Fibroblast of skin of left quadriceps (primary cell): ENCODE results near the gene LY9.
"Not testable (repeated sequence)": the region's sequence is repeated elsewhere in the genome, so short reads cannot be mapped to it uniquely, and the experiment has no call there.

Source experiments
- DNase-seq, 2 experiments: peaks; one replicate each; pipeline ENCODE4 v3.0.0-alpha.2; 2013; ENCODE audit warnings: low read depth in 2 of 2

The LY9 gene

DNA sequence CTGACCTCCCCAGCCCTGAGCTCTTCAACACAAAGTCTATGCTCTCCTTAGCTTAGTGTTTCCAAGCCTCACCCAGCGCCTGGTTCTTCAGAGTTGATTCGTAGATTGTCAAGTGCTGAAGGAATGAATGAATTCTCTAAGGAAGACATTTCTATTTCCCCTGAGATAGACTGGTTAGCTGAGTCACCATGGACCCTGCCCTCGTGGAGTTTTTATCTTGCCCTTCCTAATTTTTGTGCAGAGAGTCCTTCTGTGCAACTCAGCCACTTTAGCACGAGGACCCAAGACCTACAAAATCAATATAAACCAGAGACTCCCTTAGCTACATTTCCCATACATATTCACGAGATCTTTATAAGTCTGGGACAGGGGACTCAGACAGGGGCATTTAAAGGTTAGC lies 69.4 kb downstream of the LY9 start:
- DNase-seq = no peak

DNA sequence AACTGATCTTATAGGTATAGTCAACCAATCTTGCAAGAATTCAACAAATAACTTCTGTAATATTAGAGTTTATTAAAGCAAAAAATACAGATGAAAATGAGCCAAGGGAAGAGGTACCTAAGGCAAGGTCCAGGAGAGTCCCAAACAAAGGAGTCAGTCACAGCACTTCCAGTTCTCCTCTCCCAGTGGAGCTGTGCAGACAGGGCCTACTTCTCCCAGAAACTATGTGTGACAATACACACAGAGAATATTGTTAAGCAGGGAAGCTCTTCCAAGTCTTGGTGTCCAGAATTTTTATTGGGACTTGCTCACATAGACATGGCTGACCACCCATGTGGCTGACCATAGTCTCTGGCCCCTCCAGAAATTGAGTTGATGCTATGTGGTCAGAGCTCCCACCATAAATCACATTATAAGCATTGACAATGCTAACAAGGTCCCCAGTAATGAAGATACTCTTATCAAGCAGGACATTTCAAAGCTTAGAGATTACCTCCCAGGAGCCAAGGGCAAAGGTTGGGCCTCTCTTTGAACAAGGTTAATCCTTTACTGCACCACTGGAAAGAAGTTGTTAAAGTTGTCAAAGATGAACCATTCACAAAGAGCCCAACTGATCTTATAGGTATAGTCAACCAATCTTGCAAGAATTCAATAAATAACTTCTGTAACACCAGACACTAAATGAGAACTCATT lies 70.2 kb downstream of the LY9 start:
- DNase-seq = no peak

DNA sequence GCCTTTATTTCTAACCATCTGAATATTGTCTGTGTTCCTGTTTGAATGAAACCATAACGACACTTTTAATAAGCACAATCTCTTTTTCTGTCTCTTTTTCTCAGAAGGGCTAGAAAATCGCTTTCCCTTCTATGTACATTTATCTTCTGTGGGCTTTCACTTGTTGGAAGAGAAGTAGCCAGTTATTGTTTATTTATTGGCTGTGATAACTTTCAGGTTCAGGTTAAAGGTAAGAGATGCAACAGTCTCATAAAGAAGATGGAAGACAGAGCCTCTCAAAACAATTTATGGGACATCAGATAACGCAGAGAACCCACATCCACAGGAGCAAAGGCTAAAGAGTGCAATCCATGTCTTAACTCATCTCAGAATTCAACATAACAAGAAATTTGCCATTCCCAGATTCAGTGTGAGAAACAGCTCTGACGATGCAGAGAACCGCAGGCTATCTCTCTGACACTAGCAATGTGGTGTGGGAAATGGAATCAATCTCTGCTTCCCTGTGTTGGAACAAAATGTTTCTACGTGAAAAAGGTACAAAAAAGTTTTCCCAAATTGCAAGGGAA lies 70.8 kb downstream of the LY9 start:
- no peak for DNase-seq

DNA sequence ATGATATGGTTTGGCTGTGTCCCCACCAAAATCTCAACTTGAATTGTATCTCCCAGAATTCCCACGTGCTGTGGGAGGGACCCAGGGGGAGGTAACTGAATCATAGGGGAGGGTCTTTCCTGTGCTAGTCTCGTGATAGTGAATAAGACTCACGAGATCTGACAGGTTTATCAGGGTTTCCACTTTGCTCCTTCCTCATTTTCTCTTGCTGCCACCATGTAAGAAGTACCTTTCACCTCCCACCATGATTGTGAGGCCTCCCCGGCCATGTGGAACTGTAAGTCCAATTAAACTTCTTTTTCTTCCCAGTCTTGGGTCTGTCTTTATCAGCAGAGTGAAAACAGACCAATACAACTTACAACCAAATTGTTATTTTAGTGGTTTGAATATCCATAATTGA lies 71.7 kb downstream of the LY9 start:
- DNase-seq = not testable (repeated sequence)

DNA sequence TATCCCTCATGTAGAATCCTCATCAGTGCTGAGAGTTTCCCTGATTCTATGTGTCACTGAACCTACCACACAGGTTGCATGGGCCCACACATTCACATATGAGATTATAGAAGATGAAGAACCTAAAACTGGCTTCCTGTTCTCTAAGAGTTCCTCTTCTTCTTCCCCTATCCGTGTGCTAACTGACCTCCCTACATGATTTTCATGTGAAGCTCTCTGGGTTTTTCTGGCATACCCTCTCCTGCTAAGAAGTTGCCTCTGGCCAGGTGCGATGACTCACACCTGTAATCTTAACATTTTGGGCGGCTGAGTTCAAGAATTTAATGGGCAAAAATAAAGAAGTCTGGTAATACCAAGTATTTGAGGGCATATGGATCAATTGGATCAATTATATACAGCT lies 72.2 kb downstream of the LY9 start:
- DNase-seq = no peak

DNA sequence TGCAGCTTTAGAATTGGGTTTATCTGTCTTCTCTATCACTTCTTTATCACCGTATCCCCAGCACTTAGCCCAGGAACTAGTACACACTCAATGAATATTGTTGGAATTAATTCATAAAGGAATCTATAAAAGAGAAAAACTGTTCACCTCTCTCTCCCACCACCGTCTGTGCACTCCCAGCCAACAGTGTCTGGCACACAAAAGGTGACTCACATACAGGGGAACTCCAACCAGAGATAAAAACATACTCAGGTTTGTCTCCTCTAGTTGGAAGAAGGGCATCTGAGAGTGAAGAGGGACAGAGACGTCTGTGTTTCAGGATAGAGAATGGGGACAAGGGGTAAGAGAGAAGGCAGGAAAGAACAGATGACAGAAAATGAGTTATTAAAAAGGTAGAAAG lies 79.0 kb downstream of the LY9 start:
- DNase-seq = no peak

DNA sequence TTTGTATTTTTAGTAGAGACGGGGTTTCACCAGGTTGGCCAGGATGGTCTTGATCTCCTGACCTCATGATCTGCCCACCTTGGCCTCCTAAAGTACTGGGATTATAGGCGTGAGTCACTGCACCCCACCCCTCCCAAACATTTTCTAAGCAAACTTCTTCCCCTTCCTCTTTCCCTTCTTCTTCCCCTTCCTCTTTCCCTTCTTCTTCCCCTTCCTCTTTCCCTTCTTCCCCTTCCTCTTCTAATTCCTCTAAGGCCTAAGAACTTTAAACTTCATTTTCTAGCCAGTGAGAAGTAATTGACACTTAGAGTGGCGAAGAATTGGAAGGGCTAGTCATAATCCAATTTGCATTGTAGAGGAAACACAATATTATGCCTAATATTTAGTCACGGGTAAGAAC lies 79.6 kb downstream of the LY9 start:
- DNase-seq = not testable (repeated sequence)

DNA sequence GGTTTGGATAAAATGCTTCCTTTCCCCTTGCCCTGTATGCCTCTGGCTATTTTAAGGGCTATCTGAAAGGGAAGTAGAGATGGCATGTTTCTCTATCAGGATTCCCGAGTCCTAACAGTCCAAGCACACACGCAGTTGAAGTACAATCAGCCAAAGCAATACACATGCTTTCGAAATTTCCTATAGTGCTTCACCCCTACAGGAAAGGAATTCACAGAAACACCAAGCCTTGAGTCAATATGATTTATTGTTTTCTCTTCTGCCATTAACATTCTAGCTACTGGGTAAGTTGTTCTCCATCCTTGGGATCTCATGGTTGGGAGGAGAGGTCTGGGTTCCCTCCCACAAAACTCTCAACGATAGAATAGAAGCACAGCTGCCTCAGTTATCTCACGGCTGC lies 80.3 kb downstream of the LY9 start:
- no peak for DNase-seq

DNA sequence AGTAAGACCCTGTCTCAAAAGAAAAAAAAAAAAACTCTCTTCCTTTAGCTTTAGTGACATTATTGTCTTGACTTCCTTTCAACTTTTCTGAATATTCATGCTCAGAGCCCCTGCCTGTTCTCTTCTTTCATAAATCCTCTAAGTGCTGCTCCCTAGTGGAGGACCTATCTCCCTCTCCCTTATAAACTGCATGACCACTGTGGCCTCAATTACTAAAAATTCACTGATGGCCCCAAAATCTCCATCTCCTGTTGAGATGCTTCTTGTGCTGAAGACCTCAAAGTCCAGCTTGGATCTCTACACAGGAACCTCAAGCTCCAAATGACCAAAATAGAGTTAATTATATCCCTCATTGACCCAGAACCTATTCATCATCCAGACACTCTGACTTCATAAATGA lies 81.2 kb downstream of the LY9 start:
- DNase-seq = no peak
